OCI-LY7 (cell line): ENCODE data around the gene GTF3C1. TPM values are rescaled to one million over a fixed set of nuclear protein-coding genes. Genes with fewer than 3 reads are reported as not detected.

Experiments used
- BruUV-seq: library from RNA; stranded (reverse); fragments of 400-500 nt; replicated peaks from 2 replicates; lab custom pipeline; 2021; lab: Mats Ljungman, UMichigan
- CTCF ChIA-PET: fragments of 300-600 bp; sonication (Branson Sonifier 250); formaldehyde crosslinking; loops from one replicate; lab custom pipeline; 2022; ENCODE audit warnings: antibody characterized with exemption; ENCODE audit not compliant: unreplicated experiment; lab: Charles Lee
- POLR2A ChIA-PET: fragments of 300-600 bp; sonication (Branson Sonifier 250); formaldehyde crosslinking; loops from one replicate; lab custom pipeline; 2022; ENCODE audit warnings: antibody characterized with exemption; lab: Charles Lee
- DNase-seq: peaks from one replicate; pipeline ENCODE4 v3.0.0-alpha.2; 2015; ENCODE audit warnings: low spot score
- H2AFZ ChIP-seq: fragments of 200-600 bp; sonication (generic), shearing (Covaris generic); 2 replicates; pipeline ENCODE4 v1.6.1; 2014; ENCODE audit warnings: mild to moderate bottlenecking, antibody characterized with exemption, low read length, moderate library complexity
- H3K27ac ChIP-seq: fragments of 200-600 bp; sonication (generic); 2 replicates; pipeline ENCODE4 v1.5.1; 2014; ENCODE audit warnings: mixed run types, low read depth, mild to moderate bottlenecking, moderate library complexity, low read length, inconsistent platforms; ENCODE audit not compliant: poor library complexity, severe bottlenecking
- H3K36me3 ChIP-seq: fragments of 200-600 bp; sonication (generic); 2 replicates; pipeline ENCODE4 v1.6.1; 2014; ENCODE audit warnings: mild to moderate bottlenecking, antibody characterized with exemption, low read length, moderate library complexity, mixed read lengths; ENCODE audit not compliant: insufficient read depth
- H3K4me1 ChIP-seq: fragments of 200-600 bp; sonication (generic); 2 replicates; pipeline ENCODE4 v1.5.1; 2014; ENCODE audit warnings: mild to moderate bottlenecking, low read length; ENCODE audit not compliant: insufficient read depth, poor library complexity, severe bottlenecking
- H3K4me2 ChIP-seq: fragments of 200-600 bp; sonication (generic); 2 replicates; pipeline ENCODE4 v1.6.1; 2014; ENCODE audit warnings: mild to moderate bottlenecking, low read length
- H3K4me3 ChIP-seq: fragments of 200-600 bp; sonication (generic); 2 replicates; pipeline ENCODE4 v1.5.1; 2014; ENCODE audit warnings: mild to moderate bottlenecking, low read depth, low read length; ENCODE audit not compliant: poor library complexity, severe bottlenecking
- H3K79me2 ChIP-seq: fragments of 200-600 bp; sonication (generic); 2 replicates; pipeline ENCODE4 v1.6.1; 2016; ENCODE audit warnings: low read depth, mild to moderate bottlenecking, low read length, moderate library complexity, mixed read lengths; ENCODE audit not compliant: insufficient read depth
- H3K9me2 ChIP-seq: fragments of 200-600 bp; sonication (generic); 2 replicates; pipeline ENCODE4 v1.6.1; 2016; ENCODE audit warnings: mild to moderate bottlenecking, low read length, mixed read lengths; ENCODE audit not compliant: insufficient read depth
- H3K9me3 ChIP-seq: fragments of 200-600 bp; sonication (generic); 2 replicates; pipeline ENCODE4 v1.6.1; 2014; ENCODE audit warnings: mild to moderate bottlenecking, mixed run types, low read length, mixed read lengths
- H4K20me1 ChIP-seq: fragments of 200-600 bp; sonication (generic); 2 replicates; pipeline ENCODE4 v1.6.1; 2014; ENCODE audit warnings: mild to moderate bottlenecking, antibody characterized with exemption, low read length, moderate library complexity, mixed read lengths; ENCODE audit not compliant: insufficient read depth
- CTCF ChIP-seq: fragments of 200-600 bp; sonication (generic); conservative IDR thresholded peaks from 2 replicates; pipeline ENCODE4 v1.5.1; 2014; ENCODE audit warnings: mild to moderate bottlenecking, antibody characterized with exemption, low read length, moderate library complexity, mixed read lengths
- EZH2phosphoT487 ChIP-seq: fragments of 200-600 bp; sonication (generic); IDR thresholded peaks from 2 replicates; pipeline ENCODE4 v1.6.1; 2018; ENCODE audit warnings: low read depth, borderline replicate concordance, mild to moderate bottlenecking, mixed run types, antibody characterized with exemption, low read length, moderate library complexity, mixed read lengths
- intact Hi-C: fragments of 100-400 bp; cut with micrococcal nuclease; formaldehyde crosslinking; loops from one replicate; pipeline ENCODE4 v1.10.0; 2022; ENCODE audit not compliant: unreplicated experiment
- total RNA-seq, 2 experiments: library from RNA; depleted of rRNA in 1 of 2; stranded (reverse); fragments of >200 nt in 1 of 2; shearing (Covaris generic) in 1 of 2; gene quantifications; 2 replicates each; pipeline ENCODE4 v1.2.3, GENCODE V29; 2014 to 2022

GTF3C1 gene
- total RNA-seq, 2 experiments from 2014 or later, result 48.3 to 57.1 TPM

GRCh38 chr16:27460663-27461482 is 88.8 kb downstream of the GTF3C1 start:
- DNase-seq, result no peak
- Histone ChIP-seq H3K9me3 (no peaks in the 10 kb centered on the region), H3K4me2 (no peak overlapping the region), H3K79me2 (no peaks in the 10 kb centered on the region), H3K9me2 (no peaks in the 10 kb centered on the region), H3K4me3 (no peak overlapping the region), H3K27ac (no peak overlapping the region), H3K36me3 (peaks cover 46% of the 10 kb centered on the region), H2AFZ (no peak overlapping the region), H3K4me1 (peaks cover 1% of the 10 kb centered on the region), H4K20me1 (no peaks in the 10 kb centered on the region)
- TSS peak; percentile 67 for BruUV-seq
- TF ChIP-seq CTCF, result no peak
- no peak for TF ChIP-seq EZH2phosphoT487
- intact Hi-C loops, result no loop called here
- CTCF ChIA-PET, result no interaction called here
- POLR2A ChIA-PET, result interaction anchor here (0.6 to 1.2 kb wide), 2 partner anchors 9 to 709 kb away, joined by 3 to 4 read pairs; no protein-coding TSS in a partner anchor

GRCh38 chr16:27460213-27460612 is 89.5 kb downstream of the GTF3C1 start:
- H3K27ac ChIP-seq, result no peak overlapping the region
- BruUV-seq, result no TSS peak
- H3K9me2 ChIP-seq, result no peaks in the 10 kb centered on the region
- H2AFZ ChIP-seq, result no peak overlapping the region
- CTCF ChIA-PET, result no interaction called here
- H3K79me2 ChIP-seq, result no peaks in the 10 kb centered on the region
- TF ChIP-seq EZH2phosphoT487, result no peak
- TF ChIP-seq CTCF, result no peak
- no peak overlapping the region for H3K4me3 ChIP-seq
- POLR2A ChIA-PET, result interaction anchor here (0.6 to 1.2 kb wide), 2 partner anchors 9 to 710 kb away, joined by 3 to 4 read pairs; no protein-coding TSS in a partner anchor
- DNase-seq, result no peak
- H4K20me1 ChIP-seq, result no peaks in the 10 kb centered on the region
- peaks cover 41% of the 10 kb centered on the region for H3K36me3 ChIP-seq
- peaks cover 8% of the 10 kb centered on the region for H3K4me1 ChIP-seq
- intact Hi-C loops, result no loop called here
- no peak overlapping the region for H3K4me2 ChIP-seq
- H3K9me3 ChIP-seq, result no peaks in the 10 kb centered on the region
